ENCODE results near the gene PYCARD. TPM values are rescaled to one million over a fixed set of nuclear protein-coding genes. Genes with fewer than 3 reads are reported as not detected.

The PYCARD gene
- 31.2 to 47.1 TPM (median 36.9 TPM) in 5 replicates for total RNA-seq (2022; extraction: Qiagen RNA extraction; ENCODE audit: low read depth)

DNA sequence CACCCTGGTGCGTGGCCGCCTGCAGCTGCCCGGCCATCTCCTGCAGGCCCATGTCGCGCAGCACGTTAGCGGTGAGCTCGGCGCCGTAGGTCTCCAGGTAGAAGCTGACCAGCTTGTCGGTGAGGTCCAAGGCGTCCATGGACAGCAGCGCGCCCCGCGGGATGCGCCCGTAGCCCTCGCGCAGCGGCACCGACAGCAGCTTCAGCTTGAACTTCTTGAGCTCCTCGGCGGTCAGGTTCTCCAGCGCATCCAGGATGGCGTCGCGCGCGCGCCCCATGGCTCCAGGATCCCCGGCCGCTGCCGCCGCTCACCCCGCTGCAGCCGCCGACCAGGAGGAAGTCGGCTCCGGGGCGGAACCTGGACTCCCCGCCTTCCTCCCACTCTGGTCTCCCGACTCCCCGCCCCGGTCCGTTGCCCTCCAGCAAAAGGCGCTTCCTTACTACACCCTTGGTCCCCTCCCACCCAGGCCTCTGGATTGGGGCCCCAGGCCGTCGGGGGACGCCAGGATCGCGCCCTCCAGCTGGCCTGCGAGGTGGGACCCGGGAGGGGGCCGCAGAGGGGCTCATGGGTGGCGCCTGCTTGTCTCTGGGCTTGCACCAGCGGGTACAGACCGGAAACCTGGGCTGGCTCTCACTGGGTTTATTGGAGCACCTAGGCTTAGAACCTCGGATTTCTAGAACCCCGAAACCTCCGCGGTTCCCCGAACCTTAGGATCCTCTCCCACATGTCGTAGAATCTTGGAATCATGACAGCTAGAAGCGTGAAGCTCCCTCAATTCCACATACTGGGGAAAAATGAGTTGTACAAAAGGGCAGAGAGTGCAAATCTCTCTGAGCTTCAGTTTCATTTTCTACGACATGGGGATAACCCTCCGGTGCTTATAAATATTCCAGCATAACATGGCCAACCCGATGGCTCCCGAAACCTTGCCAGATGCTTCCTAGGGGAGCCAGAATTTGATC, at the start of gene PYCARD:
TSS of gene PYCARD (minus strand) at position 347 of the 962 bp plus-strand sequence. CDS start at position 277, 70 bp downstream.

GRCh38 chr16:31216422-31217135, 14.0 kb upstream of the PYCARD start, which contains the start of gene PYDC1:
PYDC1 (minus strand) TSS chr16:31217135; CDS start chr16:31217028, 107 bp downstream.

GRCh38 chr16:31213877-31214707, 11.5 kb upstream of the PYCARD start, which contains the start of gene TRIM72:
TRIM72 (plus strand) TSS chr16:31214119; CDS start chr16:31214739, 620 bp downstream.

GRCh38 chr16:31179747-31180459, 22.7 kb downstream of the PYCARD start, which contains the start of gene FUS:
FUS (plus strand) TSS chr16:31180139; CDS start chr16:31180215, 76 bp downstream.

Other genes with a start within 250 kb of the PYCARD start
- 13.9 to 22.3 TPM (median 19.3 TPM) in 5 replicates for gene SETD1A, start 245.0 kb downstream of the PYCARD start, total RNA-seq (2022; extraction: Qiagen RNA extraction; ENCODE audit: low read depth)
- 14.0 to 17.1 TPM (median 14.3 TPM) in 5 replicates for gene HSD3B7, start 217.6 kb downstream of the PYCARD start, total RNA-seq (2022; extraction: Qiagen RNA extraction; ENCODE audit: low read depth)
- 1.5 to 2.2 TPM (median 2.0 TPM) in 5 replicates for gene STX1B, start 192.1 kb downstream of the PYCARD start, total RNA-seq (2022; extraction: Qiagen RNA extraction; ENCODE audit: low read depth)
- 57.2 to 70.6 TPM (median 65.1 TPM) in 5 replicates for gene STX4, start 169.2 kb downstream of the PYCARD start, total RNA-seq (2022; extraction: Qiagen RNA extraction; ENCODE audit: low read depth)
- 12.1 to 21.1 TPM (median 15.1 TPM) in 5 replicates for gene ZNF668, start 128.5 kb downstream of the PYCARD start, total RNA-seq (2022; extraction: Qiagen RNA extraction; ENCODE audit: low read depth)
- gene ZNF646, start 128.3 kb downstream of the PYCARD start, total RNA-seq (2022; extraction: Qiagen RNA extraction; ENCODE audit: low read depth), result 8.4 to 10.9 TPM (median 10.0 TPM) in 5 replicates
- 1.00 to 2.0 TPM (median 1.1 TPM) in 5 replicates for gene PRSS53, start 113.8 kb downstream of the PYCARD start, total RNA-seq (2022; extraction: Qiagen RNA extraction; ENCODE audit: low read depth)
- gene VKORC1, start 108.0 kb downstream of the PYCARD start, total RNA-seq (2022; extraction: Qiagen RNA extraction; ENCODE audit: low read depth), result 105 to 143 TPM (median 141 TPM) in 5 replicates
- 39.1 to 56.9 TPM (median 51.7 TPM) in 5 replicates for gene BCKDK, start 94.4 kb downstream of the PYCARD start, total RNA-seq (2022; extraction: Qiagen RNA extraction; ENCODE audit: low read depth)
- 41.4 to 47.3 TPM (median 43.6 TPM) in 5 replicates for gene KAT8, start 85.1 kb downstream of the PYCARD start, total RNA-seq (2022; extraction: Qiagen RNA extraction; ENCODE audit: low read depth)
- gene PRSS8, start 67.0 kb downstream of the PYCARD start, total RNA-seq (2022; extraction: Qiagen RNA extraction; ENCODE audit: low read depth), result 0.72 to 1.1 TPM (median 0.85 TPM) in 5 replicates
- gene PRSS36, start 52.7 kb downstream of the PYCARD start, total RNA-seq (2022; extraction: Qiagen RNA extraction; ENCODE audit: low read depth), result 0.59 to 1.5 TPM (median 1.1 TPM) in 5 replicates
- 517 to 557 TPM (median 522 TPM) in 5 replicates for gene FUS, start 22.6 kb downstream of the PYCARD start, total RNA-seq (2022; extraction: Qiagen RNA extraction; ENCODE audit: low read depth)
- 0.02 to 0.08 TPM (median 0.03 TPM) in 5 replicates for gene TRIM72, start 11.4 kb upstream of the PYCARD start, total RNA-seq (2022; extraction: Qiagen RNA extraction; ENCODE audit: low read depth)
- not detected in 5 replicates for gene PYDC1, start 14.4 kb upstream of the PYCARD start, total RNA-seq (2022; extraction: Qiagen RNA extraction; ENCODE audit: low read depth)
- gene ITGAM, start 57.2 kb upstream of the PYCARD start, total RNA-seq (2022; extraction: Qiagen RNA extraction; ENCODE audit: low read depth), result 0.91 to 2.1 TPM (median 1.8 TPM) in 5 replicates
- gene ITGAX, start 152.4 kb upstream of the PYCARD start, total RNA-seq (2022; extraction: Qiagen RNA extraction; ENCODE audit: low read depth), result 1.0 to 2.4 TPM (median 1.3 TPM) in 5 replicates
- gene ITGAD, start 190.6 kb upstream of the PYCARD start, total RNA-seq (2022; extraction: Qiagen RNA extraction; ENCODE audit: low read depth), result 0.07 TPM in 1 of 5 replicates, not detected in the others
- not detected in 5 replicates for gene COX6A2, start 225.6 kb upstream of the PYCARD start, total RNA-seq (2022; extraction: Qiagen RNA extraction; ENCODE audit: low read depth)
- gene ZNF843, start 240.0 kb upstream of the PYCARD start, total RNA-seq (2022; extraction: Qiagen RNA extraction; ENCODE audit: low read depth), result 0.06 to 0.24 TPM (median 0.13 TPM) in 5 replicates

Measured in A549 treated with GW870086 at 1 μM for 4 hours (cell line).